OCI-LY7 (cell line): Measurements from ENCODE around the gene PCNX1. TPM values are rescaled to one million over a fixed set of nuclear protein-coding genes. Genes with fewer than 3 reads are reported as not detected.

Source experiments
- BruUV-seq: library from RNA; stranded (reverse); fragments of 400-500 nt; replicated peaks from 2 replicates; lab custom pipeline; 2021; lab: Mats Ljungman, UMichigan
- CTCF ChIA-PET: fragments of 300-600 bp; sonication (Branson Sonifier 250); formaldehyde crosslinking; loops from one replicate; lab custom pipeline; 2022; ENCODE audit warnings: antibody characterized with exemption; ENCODE audit not compliant: unreplicated experiment; lab: Charles Lee
- POLR2A ChIA-PET: fragments of 300-600 bp; sonication (Branson Sonifier 250); formaldehyde crosslinking; loops from one replicate; lab custom pipeline; 2022; ENCODE audit warnings: antibody characterized with exemption; lab: Charles Lee
- DNase-seq: peaks from one replicate; pipeline ENCODE4 v3.0.0-alpha.2; 2015; ENCODE audit warnings: low spot score
- H2AFZ ChIP-seq: fragments of 200-600 bp; sonication (generic), shearing (Covaris generic); 2 replicates; pipeline ENCODE4 v1.6.1; 2014; ENCODE audit warnings: mild to moderate bottlenecking, antibody characterized with exemption, low read length, moderate library complexity
- H3K27ac ChIP-seq: fragments of 200-600 bp; sonication (generic); 2 replicates; pipeline ENCODE4 v1.5.1; 2014; ENCODE audit warnings: mixed run types, low read depth, mild to moderate bottlenecking, moderate library complexity, low read length, inconsistent platforms; ENCODE audit not compliant: poor library complexity, severe bottlenecking
- H3K36me3 ChIP-seq: fragments of 200-600 bp; sonication (generic); 2 replicates; pipeline ENCODE4 v1.6.1; 2014; ENCODE audit warnings: mild to moderate bottlenecking, antibody characterized with exemption, low read length, moderate library complexity, mixed read lengths; ENCODE audit not compliant: insufficient read depth
- H3K4me1 ChIP-seq: fragments of 200-600 bp; sonication (generic); 2 replicates; pipeline ENCODE4 v1.5.1; 2014; ENCODE audit warnings: mild to moderate bottlenecking, low read length; ENCODE audit not compliant: insufficient read depth, poor library complexity, severe bottlenecking
- H3K4me2 ChIP-seq: fragments of 200-600 bp; sonication (generic); 2 replicates; pipeline ENCODE4 v1.6.1; 2014; ENCODE audit warnings: mild to moderate bottlenecking, low read length
- H3K4me3 ChIP-seq: fragments of 200-600 bp; sonication (generic); 2 replicates; pipeline ENCODE4 v1.5.1; 2014; ENCODE audit warnings: mild to moderate bottlenecking, low read depth, low read length; ENCODE audit not compliant: poor library complexity, severe bottlenecking
- H3K79me2 ChIP-seq: fragments of 200-600 bp; sonication (generic); 2 replicates; pipeline ENCODE4 v1.6.1; 2016; ENCODE audit warnings: low read depth, mild to moderate bottlenecking, low read length, moderate library complexity, mixed read lengths; ENCODE audit not compliant: insufficient read depth
- H3K9me2 ChIP-seq: fragments of 200-600 bp; sonication (generic); 2 replicates; pipeline ENCODE4 v1.6.1; 2016; ENCODE audit warnings: mild to moderate bottlenecking, low read length, mixed read lengths; ENCODE audit not compliant: insufficient read depth
- H3K9me3 ChIP-seq: fragments of 200-600 bp; sonication (generic); 2 replicates; pipeline ENCODE4 v1.6.1; 2014; ENCODE audit warnings: mild to moderate bottlenecking, mixed run types, low read length, mixed read lengths
- H4K20me1 ChIP-seq: fragments of 200-600 bp; sonication (generic); 2 replicates; pipeline ENCODE4 v1.6.1; 2014; ENCODE audit warnings: mild to moderate bottlenecking, antibody characterized with exemption, low read length, moderate library complexity, mixed read lengths; ENCODE audit not compliant: insufficient read depth
- CTCF ChIP-seq: fragments of 200-600 bp; sonication (generic); conservative IDR thresholded peaks from 2 replicates; pipeline ENCODE4 v1.5.1; 2014; ENCODE audit warnings: mild to moderate bottlenecking, antibody characterized with exemption, low read length, moderate library complexity, mixed read lengths
- EZH2phosphoT487 ChIP-seq: fragments of 200-600 bp; sonication (generic); IDR thresholded peaks from 2 replicates; pipeline ENCODE4 v1.6.1; 2018; ENCODE audit warnings: low read depth, borderline replicate concordance, mild to moderate bottlenecking, mixed run types, antibody characterized with exemption, low read length, moderate library complexity, mixed read lengths
- intact Hi-C: fragments of 100-400 bp; cut with micrococcal nuclease; formaldehyde crosslinking; loops from one replicate; pipeline ENCODE4 v1.10.0; 2022; ENCODE audit not compliant: unreplicated experiment
- total RNA-seq, 2 experiments: library from RNA; depleted of rRNA in 1 of 2; stranded (reverse); fragments of >200 nt in 1 of 2; shearing (Covaris generic) in 1 of 2; gene quantifications; 2 replicates each; pipeline ENCODE4 v1.2.3, GENCODE V29; 2014 to 2022

The PCNX1 gene
- total RNA-seq, 2 experiments from 2014 or later, result 27.7 to 33.5 TPM

GRCh38 chr14:71005076-71005475 lies 97.8 kb downstream of the PCNX1 start:
- POLR2A ChIA-PET, result no interaction called here
- H3K4me1 ChIP-seq, result no peaks in the 10 kb centered on the region
- BruUV-seq, result no TSS peak

GRCh38 chr14:71006200-71006563 lies 98.9 kb downstream of the PCNX1 start:
- CTCF ChIA-PET, result no interaction called here
- H3K4me2 ChIP-seq, result no peak overlapping the region
- H3K4me1 ChIP-seq, result no peaks in the 10 kb centered on the region
- H3K9me2 ChIP-seq, result no peaks in the 10 kb centered on the region
- POLR2A ChIA-PET, result interaction anchor here (0.6 to 1.2 kb wide), 5 partner anchors 9 to 520 kb away, joined by 3 to 5 read pairs (median 3); no protein-coding TSS in a partner anchor
- H3K79me2 ChIP-seq, result no peaks in the 10 kb centered on the region
- no peaks in the 10 kb centered on the region for H3K9me3 ChIP-seq
- intact Hi-C loops, result no loop called here
- DNase-seq, result no peak
- TF ChIP-seq CTCF (no peak), EZH2phosphoT487 (no peak)
- no peaks in the 10 kb centered on the region for H4K20me1 ChIP-seq
- H3K27ac ChIP-seq, result no peak overlapping the region
- no peak overlapping the region for H3K4me3 ChIP-seq
- no peaks in the 10 kb centered on the region for H3K36me3 ChIP-seq
- BruUV-seq, result no TSS peak
- H2AFZ ChIP-seq, result no peak overlapping the region

More at GRCh38 chr14:71005076-71005475, 97.8 kb downstream of the PCNX1 start:
- no peak for TF ChIP-seq CTCF
- Histone ChIP-seq H2AFZ (no peak overlapping the region), H3K9me2 (no peaks in the 10 kb centered on the region), H4K20me1 (no peaks in the 10 kb centered on the region), H3K9me3 (no peaks in the 10 kb centered on the region), H3K79me2 (no peaks in the 10 kb centered on the region), H3K4me3 (no peak overlapping the region), H3K36me3 (no peaks in the 10 kb centered on the region), H3K4me2 (no peak overlapping the region), H3K27ac (no peak overlapping the region)
- no peak for DNase-seq
- intact Hi-C loops, result no loop called here
- CTCF ChIA-PET, result no interaction called here

GRCh38 chr14:71011479-71011878 lies 104.2 kb downstream of the PCNX1 start:
- Histone ChIP-seq H2AFZ (no peak overlapping the region), H3K36me3 (peaks cover 16% of the 10 kb centered on the region), H3K4me3 (no peak overlapping the region), H4K20me1 (no peaks in the 10 kb centered on the region), H3K4me2 (no peak overlapping the region), H3K27ac (no peak overlapping the region), H3K4me1 (no peaks in the 10 kb centered on the region), H3K79me2 (no peaks in the 10 kb centered on the region), H3K9me2 (no peaks in the 10 kb centered on the region), H3K9me3 (no peaks in the 10 kb centered on the region)
- DNase-seq, result no peak
- CTCF ChIA-PET, result no interaction called here
- TF ChIP-seq CTCF (peak; percentile 63), EZH2phosphoT487 (no peak)
- POLR2A ChIA-PET, result interaction anchor here (1.8 kb wide), 1 partner anchor 13 kb away, joined by 7 read pairs; no protein-coding TSS in a partner anchor
- BruUV-seq, result no TSS peak
- intact Hi-C loops, result no loop called here
